Occipital lobe (tissue), 2 donors: ENCODE measurements around the gene FHDC1. TPM values are rescaled to one million over a fixed set of nuclear protein-coding genes. Genes with fewer than 3 reads are reported as not detected.
A peak's percentile ranks its signal among the peaks of the same experiment; 100 is the strongest.

Experiments
- DNase-seq: peaks from one replicate; lab custom pipeline; 2025; lab: John Stamatoyannopoulos, UW
- total RNA-seq: library from RNA; depleted of rRNA; stranded (reverse); fragments of >200 nt; gene quantifications from one replicate; pipeline ENCODE4 v1.2.3, GENCODE V29; 2014

FHDC1 gene
- total RNA-seq, 1 donor from 2014 or later = 3.3 TPM

- no peak for DNase-seq
Measured at GRCh38 chr4:152929888-152930287, 6.2 kb upstream of the FHDC1 start.

- no peak for DNase-seq
Measured at GRCh38 chr4:152935143-152935542, 980 bp upstream of the FHDC1 start.

- DNase-seq = no peak
Measured at GRCh38 chr4:152936446-152937335, 568 bp downstream of the FHDC1 start.

GRCh38 chr4:152937336-152938236 is 1.5 kb downstream of the FHDC1 start:
- peak; percentile 42 for DNase-seq

- peak; percentile 42 for DNase-seq
Measured at GRCh38 chr4:152938237-152938947, 2.3 kb downstream of the FHDC1 start.

GRCh38 chr4:152939621-152940020 is 3.5 kb downstream of the FHDC1 start:
- DNase-seq = no peak

GRCh38 chr4:152940461-152940860 is 4.3 kb downstream of the FHDC1 start:
- DNase-seq = no peak

GRCh38 chr4:152941411-152941810 is 5.3 kb downstream of the FHDC1 start:
- no peak for DNase-seq

GRCh38 chr4:152942346-152942745 is 6.2 kb downstream of the FHDC1 start:
- DNase-seq = no peak

- no peak for DNase-seq
Measured at GRCh38 chr4:152943672-152944071, 7.5 kb downstream of the FHDC1 start.

- no peak for DNase-seq
Measured at GRCh38 chr4:152944666-152945320, 8.7 kb downstream of the FHDC1 start.

- DNase-seq = no peak
Measured at GRCh38 chr4:152945639-152946038, 9.5 kb downstream of the FHDC1 start.

GRCh38 chr4:152946446-152946845 is 10.3 kb downstream of the FHDC1 start:
- no peak for DNase-seq

- DNase-seq = no peak
Measured at GRCh38 chr4:152947311-152947710, 11.2 kb downstream of the FHDC1 start.

- no peak for DNase-seq
Measured at GRCh38 chr4:152949930-152950329, 13.8 kb downstream of the FHDC1 start.

- DNase-seq = no peak
Measured at GRCh38 chr4:152950402-152951274, 14.5 kb downstream of the FHDC1 start.

GRCh38 chr4:152951348-152951747 is 15.2 kb downstream of the FHDC1 start:
- DNase-seq = no peak

- no peak for DNase-seq
Measured at GRCh38 chr4:152953514-152953913, 17.4 kb downstream of the FHDC1 start.

- DNase-seq = no peak
Measured at GRCh38 chr4:152954741-152955140, 18.6 kb downstream of the FHDC1 start.

GRCh38 chr4:152956147-152956546 is 20.0 kb downstream of the FHDC1 start:
- no peak for DNase-seq
